ENCODE data around the gene TRAF7. TPM values are rescaled to one million over a fixed set of nuclear protein-coding genes. Genes with fewer than 3 reads are reported as not detected.
A peak's percentile ranks its signal among the peaks of the same experiment; 100 is the strongest.

The TRAF7 gene
- total and polyA plus RNA-seq, 2 donors (not counting 1 experiment from before 2014, with no cell fraction given) = 46.1 to 50.9 TPM

GRCh38 chr16:2194166-2194834 is 38.7 kb downstream of the TRAF7 start:
- Histone ChIP-seq H3K4me2 (replicated peaks; ENCODE audit: low read depth, low read length, poor library complexity, severe bottlenecking) (no peak overlapping the region), H3K27me3 (replicated peaks in 1 of 4; ENCODE audit: control extremely low read depth in 1 of 4, control insufficient read depth in 3 of 4, insufficient read depth in 4 of 4, low read length in 3 of 4) (peaks cover 0 to 50% (median 20%) of the 10 kb centered on the region in 4 experiments), H3K79me2 (ENCODE audit: control insufficient read depth, insufficient read depth, low read length) (no peaks in the 10 kb centered on the region), H2AFZ (ENCODE audit: insufficient read depth, low read depth, low read length, poor library complexity, severe bottlenecking) (no peak overlapping the region), H3K9me3 (ENCODE audit: control extremely low read depth in 1 of 3, control insufficient read depth in 2 of 3, insufficient read depth in 1 of 3, low read length in 2 of 3) (peaks cover 0 to 6% (median 0%) of the 10 kb centered on the region in 3 donors), H4K20me1 (ENCODE audit: control insufficient read depth, insufficient read depth, low read length, poor library complexity, severe bottlenecking) (no peaks in the 10 kb centered on the region), H3K9ac (ENCODE audit: low read length) (no peak overlapping the region), H3K4me3 (ENCODE audit: control extremely low read depth in 1 of 5, extremely low read depth in 1 of 5, insufficient read depth in 1 of 5, low read depth in 2 of 5, low read length in 4 of 5) (no peak overlapping the region), H3K27ac (ENCODE audit: low read length in 2 of 2) (no peak overlapping the region), H3K36me3 (replicated peaks in 1 of 2; ENCODE audit: control extremely low read depth in 1 of 2, control insufficient read depth in 1 of 2, extremely low read depth in 1 of 2, insufficient read depth in 2 of 2, low read length in 1 of 2) (no peaks in the 10 kb centered on the region), H3K4me1 (ENCODE audit: control insufficient read depth in 2 of 2, insufficient read depth in 2 of 2, low read length in 2 of 2) (peaks cover 12 to 22% of the 10 kb centered on the region in 2 donors)
- ATAC-seq (ENCODE audit: low read depth) (no peak), DNase-seq (no peak)
- Mint-ChIP-seq H3K9me3 (ENCODE audit: insufficient read depth) (no peaks in the 10 kb centered on the region), H3K27me3 (peaks cover 28% of the 10 kb centered on the region), H3K4me3 (peak overlapping the region; percentile 78), H3K4me1 (peaks cover 10% of the 10 kb centered on the region), H3K27ac (no peak overlapping the region)
- POLR2A ChIA-PET = interaction anchor here (1.0 to 1.1 kb wide), 2 partner anchors 11 to 307 kb away, joined by 3 read pairs; partner anchors contain the start of gene MLST8
- intact Hi-C loops (cut with micrococcal nuclease) = loop anchor here (10.0 kb wide), 2 partner anchors 151 to 411 kb away; partner anchors contain the start of gene ABCA3
- TF ChIP-seq CTCF (IDR thresholded peaks at IDR 0.05) (no peak), EZH2 (IDR thresholded peaks at IDR 0.05; ENCODE audit: borderline replicate concordance, insufficient read depth, low read depth, low read length, poor library complexity, severe bottlenecking) (no peak)
- WGBS (ENCODE audit: insufficient coverage) = 75% methylated on average over 14 of the region's 16 CpGs
- CTCF ChIA-PET = interaction anchor here (0.6 to 4.7 kb wide), 28 partner anchors 10 to 325 kb away, joined by 3 to 71 read pairs (median 4); partner anchors contain the start of genes AMDHD2, ATP6V0C, BRICD5 and CCNF
